Stimulated activated CD8-positive, alpha-beta memory T cell treated with anti-CD3 and anti-CD28 coated beads, Interleukin-2, amount 100 ng/mL, for 1 hour (primary cell): ENCODE data around the gene MBNL2.

ENCODE experiments used
- DNase-seq, 2 donors: peaks; one replicate each; pipeline ENCODE4 v3.0.0-alpha.2; 2020; ENCODE audit warnings: low read depth in 2 of 2

Gene MBNL2

GRCh38 chr13:97273341-97273831, 51.3 kb downstream of the MBNL2 start:
- DNase-seq = no peak

GRCh38 chr13:97274829-97275649, 52.9 kb downstream of the MBNL2 start:
- DNase-seq = no peak

- no peak for DNase-seq
Measured at GRCh38 chr13:97275776-97276501, 53.8 kb downstream of the MBNL2 start.

DNA sequence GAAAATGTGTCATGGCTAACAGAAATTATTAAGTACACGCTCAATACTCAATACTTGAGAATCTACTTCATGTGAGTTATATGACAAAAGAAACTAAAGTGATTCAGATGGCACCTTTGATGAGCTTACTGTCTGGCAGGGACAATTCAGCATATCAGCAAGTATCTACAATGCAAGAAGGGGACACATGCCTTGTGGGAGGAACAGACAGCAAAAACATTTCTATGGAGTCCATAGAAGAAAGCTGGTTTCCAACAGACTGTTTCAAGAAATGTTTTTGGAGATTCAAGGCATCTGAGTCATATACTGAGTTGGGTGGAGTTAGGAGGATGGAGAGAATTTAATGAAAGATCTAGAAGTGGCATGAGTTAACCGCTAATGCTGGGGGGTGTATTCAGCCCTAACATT, 54.7 kb downstream of the MBNL2 start:
- DNase-seq = no peak

DNA sequence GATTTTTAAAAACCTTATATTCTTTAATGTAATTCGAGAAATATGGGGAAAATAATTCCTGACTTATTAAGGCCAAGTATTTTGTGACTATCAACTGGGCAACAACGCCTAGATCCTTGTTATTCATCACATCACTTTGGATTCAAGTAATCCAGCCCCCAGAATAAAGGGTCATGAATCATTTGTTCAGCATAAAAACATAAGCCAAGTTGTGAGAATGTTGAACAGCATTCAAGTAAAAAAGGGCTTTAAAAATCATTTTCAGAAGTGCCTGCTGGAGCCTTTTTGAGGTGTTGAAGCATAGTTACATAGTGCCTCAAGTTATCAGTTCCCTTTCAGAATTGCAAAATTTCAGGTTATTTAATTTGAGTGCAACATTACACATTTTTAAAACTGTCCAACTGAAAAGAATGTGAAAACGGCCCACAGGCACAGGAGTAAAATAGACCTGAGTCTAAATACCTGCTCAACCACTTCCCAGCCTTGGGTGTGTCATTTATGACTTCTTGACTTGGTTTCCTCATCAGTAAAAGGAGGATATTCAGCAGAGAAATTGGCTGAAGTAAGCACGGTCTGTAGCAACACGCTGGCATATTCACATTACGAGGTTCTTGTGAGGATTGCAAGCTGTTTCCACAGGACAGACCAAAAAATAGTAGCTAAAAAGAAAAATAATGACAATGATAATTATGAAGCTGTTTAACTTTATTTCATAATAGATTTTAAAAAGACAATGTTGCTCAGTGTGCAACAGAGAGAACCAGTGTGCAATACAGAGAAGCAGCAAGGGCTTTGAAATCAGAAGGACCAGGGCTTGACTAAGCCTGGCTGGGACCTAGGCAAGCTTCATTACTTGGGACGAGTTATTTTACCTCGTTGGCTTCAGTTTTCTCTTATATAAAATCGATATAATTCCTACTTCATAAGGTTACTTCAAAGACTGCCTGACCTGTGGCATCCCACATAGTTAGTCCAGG, 56.6 kb downstream of the MBNL2 start:
- no peak for DNase-seq

DNA sequence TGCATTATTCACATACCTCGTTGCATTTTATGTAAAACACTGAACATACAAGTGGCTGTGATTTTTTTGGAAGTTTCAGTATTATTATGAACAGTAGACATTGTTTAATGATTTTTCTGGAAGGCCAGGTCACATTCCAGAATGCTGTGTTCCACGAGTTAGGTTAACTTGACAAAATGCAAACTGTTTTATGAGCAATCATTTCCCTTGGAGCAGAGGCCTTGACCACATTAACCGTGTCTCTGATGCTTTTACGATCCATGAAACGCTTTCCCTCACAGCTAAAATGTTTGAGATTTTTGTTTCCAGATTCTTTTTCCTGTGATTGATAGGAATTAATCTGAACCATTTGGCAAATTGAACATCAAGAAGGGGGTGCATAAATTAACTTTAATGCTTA, 57.8 kb downstream of the MBNL2 start:
- no peak for DNase-seq

DNA sequence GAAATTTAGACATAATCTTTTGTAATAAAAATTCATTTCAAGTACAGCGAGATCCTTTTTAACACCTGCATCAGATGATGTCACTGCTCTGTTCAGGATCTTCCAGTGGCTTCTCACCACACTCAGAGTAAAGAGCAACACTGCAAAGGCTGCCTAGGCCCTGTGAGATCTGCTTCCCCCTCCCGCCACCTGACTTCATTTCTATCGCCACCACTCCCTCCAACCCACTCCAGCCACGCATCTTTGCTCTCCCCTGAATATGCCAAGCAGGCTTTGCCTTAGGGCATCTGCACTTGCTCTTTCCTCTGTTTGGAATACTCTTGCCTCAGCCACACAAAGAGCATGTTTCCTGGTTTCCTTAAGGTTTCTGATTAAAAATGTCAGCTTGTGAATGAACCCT, 58.3 kb downstream of the MBNL2 start:
- DNase-seq = no peak

- DNase-seq = no peak
Measured at GRCh38 chr13:97281028-97281427, 58.9 kb downstream of the MBNL2 start.

DNA sequence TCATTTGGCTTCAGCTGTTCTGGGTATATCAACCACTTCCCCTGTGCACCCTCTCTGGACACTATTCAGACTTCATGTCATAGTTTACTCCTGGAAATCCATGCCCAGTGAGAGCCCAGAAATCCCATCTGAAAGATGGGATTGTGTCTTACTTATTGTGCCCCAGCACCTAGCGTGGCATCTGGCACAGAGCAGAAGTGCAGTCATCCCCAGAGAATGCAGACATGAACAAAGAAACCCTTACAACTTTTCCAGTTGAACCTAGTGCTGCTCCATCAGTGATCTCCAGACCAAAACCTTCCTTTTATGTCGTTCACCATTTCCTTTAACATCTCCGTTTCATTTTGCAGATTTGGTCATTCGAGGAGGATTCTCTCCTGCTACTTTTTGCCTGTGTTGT, 60.6 kb downstream of the MBNL2 start:
- no peak for DNase-seq

GRCh38 chr13:97283888-97284287, 61.8 kb downstream of the MBNL2 start:
- no peak for DNase-seq

DNA sequence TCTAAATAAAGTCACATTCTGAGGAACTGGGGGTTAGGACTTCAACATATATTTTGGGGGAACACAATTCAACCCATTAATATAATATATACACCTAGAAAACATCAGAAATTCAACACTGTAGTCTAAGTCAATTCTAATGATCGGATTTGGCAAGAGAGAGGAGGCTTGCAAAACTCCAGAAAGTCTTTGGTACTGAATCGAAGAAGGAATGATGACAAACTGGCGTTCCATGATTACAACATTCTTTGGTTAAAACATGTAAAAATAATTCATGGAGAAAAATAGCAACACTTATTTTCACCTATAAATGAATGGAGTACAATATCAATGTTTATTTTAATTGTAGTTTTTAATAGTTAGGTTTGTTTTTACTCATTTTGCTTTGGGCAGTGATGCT, 62.4 kb downstream of the MBNL2 start:
- DNase-seq = no peak

GRCh38 chr13:97285221-97285955, 63.3 kb downstream of the MBNL2 start:
- no peak for DNase-seq

- DNase-seq = no peak
Measured at GRCh38 chr13:97286317-97287046, 64.3 kb downstream of the MBNL2 start.

DNA sequence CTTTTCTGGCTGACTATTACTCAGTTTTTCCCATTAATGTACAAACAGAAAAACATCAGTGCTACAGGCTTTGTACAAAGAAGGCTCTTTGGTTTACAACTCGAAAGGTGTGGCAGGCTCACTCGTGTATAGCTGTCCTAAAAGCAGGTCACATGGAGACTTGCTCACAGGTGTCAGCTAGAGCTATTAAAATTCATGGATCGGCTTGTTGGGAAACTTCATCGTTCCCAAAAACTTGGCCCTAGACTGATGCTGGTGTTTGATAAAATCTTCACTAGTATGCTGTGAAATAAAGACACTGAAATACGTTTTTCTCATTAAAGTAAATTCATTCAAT, 64.9 kb downstream of the MBNL2 start:
- DNase-seq = no peak

DNA sequence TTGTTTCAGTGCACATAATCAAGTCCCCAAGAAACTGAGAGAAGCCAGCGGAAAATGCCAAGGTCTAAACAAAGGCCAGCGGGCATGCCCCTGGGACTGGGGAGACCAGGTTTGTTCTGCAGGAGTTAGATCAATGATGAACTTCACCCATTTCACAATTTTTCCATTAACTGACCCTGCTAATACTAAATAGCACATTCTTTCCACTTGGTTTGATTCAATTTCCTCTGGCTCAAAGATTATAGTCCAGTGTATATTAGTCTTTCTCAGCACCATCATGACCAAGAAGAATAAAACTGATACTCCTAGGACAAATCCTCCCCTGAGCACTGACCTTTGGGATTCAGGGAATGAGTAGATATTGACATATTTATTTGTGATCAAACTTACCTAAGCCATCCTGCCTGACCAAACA, 66.4 kb downstream of the MBNL2 start:
- no peak for DNase-seq

- DNase-seq = no peak
Measured at GRCh38 chr13:97289514-97290298, 67.6 kb downstream of the MBNL2 start.

- no peak for DNase-seq
Measured at GRCh38 chr13:97295283-97296182, 73.4 kb downstream of the MBNL2 start.

DNA sequence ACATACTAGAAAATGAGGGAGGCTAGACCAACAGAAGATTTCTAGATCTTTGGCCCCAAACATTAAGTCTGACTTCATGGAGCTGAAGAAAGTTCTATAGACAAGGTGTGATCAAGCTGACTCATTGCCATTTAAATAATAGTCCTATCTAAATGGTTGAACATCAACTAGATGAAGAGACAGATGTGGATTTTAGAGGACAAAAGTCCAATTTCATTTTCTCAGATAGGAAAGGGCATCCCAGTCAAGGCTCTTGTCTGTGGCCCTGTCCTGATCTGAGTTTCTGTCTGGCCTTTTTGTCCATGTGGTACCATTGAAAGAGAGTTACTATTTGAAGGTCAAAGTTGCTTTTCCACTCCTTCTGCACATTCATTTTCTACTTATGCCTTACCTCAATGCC, 74.6 kb downstream of the MBNL2 start:
- DNase-seq = no peak

DNA sequence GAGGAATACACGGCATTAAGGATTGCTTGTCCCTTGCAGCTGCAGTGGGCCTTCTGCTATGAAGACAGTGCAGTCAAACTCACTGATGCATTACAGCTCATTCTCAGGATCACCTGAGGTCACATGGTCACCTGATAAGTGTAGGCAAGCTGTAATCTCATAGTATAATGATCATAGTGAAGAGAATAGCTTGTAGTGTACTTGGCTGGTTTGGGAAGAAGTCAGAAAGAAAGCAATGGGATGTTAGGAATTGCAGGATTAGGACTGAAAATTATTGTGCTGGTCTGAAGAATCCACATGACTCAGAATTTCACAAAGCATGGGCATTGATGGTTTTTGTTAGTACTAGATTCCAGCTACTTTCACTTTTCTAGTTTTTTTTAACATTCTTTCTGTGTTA, 76.7 kb downstream of the MBNL2 start:
- no peak for DNase-seq
